ENCODE measurements around the gene SNX9. TPM values are rescaled to one million over a fixed set of nuclear protein-coding genes. Genes with fewer than 3 reads are reported as not detected.

SNX9 gene
- total and polyA plus RNA-seq, 2 of the 4 experiments (the other 2 are of a cell fraction) = 35.3 to 41.2 TPM

- Histone ChIP-seq H2BK120ac (ENCODE audit: low read depth, low read length) (no peak overlapping the region), H4K20me1 (ENCODE audit: insufficient read depth, low read length) (no peaks in the 10 kb centered on the region; the same call in 1 of the 2 replicates), H2AK5ac (ENCODE audit: low read depth, low read length) (peak overlapping the region; percentile 50; the same call in 1 of the 2 replicates), H3K4me2 (ENCODE audit: low read depth, low read length) (no peak overlapping the region), H3K4me1 (ENCODE audit: control insufficient read depth, insufficient read depth, low read length) (peaks cover 7% of the 10 kb centered on the region; the same call in 1 of the 2 replicates), H3K23ac (ENCODE audit: low read depth, low read length) (no peak overlapping the region), H3K9me3 (ENCODE audit: control insufficient read depth, insufficient read depth, low read length) (no peaks in the 10 kb centered on the region), H3K14ac (replicated peaks; ENCODE audit: low read depth, low read length) (no peak overlapping the region), H3K4me3 (ENCODE audit: insufficient read depth, low read depth, low read length) (no peak overlapping the region), H3K79me1 (ENCODE audit: low read depth in 1 of 2, low read length in 2 of 2) (peaks cover 0 to 11% of the 10 kb centered on the region in 2 experiments; a peak in 2 of 4 replicates), H4K91ac (ENCODE audit: insufficient read depth, low read depth, low read length) (no peak overlapping the region), H3K4ac (ENCODE audit: low read depth, low read length) (no peak overlapping the region), H4K8ac (ENCODE audit: low read depth in 2 of 2, low read length in 2 of 2) (no peak overlapping the region), H3K18ac (ENCODE audit: low read depth, low read length) (no peak overlapping the region), H3K9me1 (ENCODE audit: insufficient read depth, low read length) (peaks cover 4% of the 10 kb centered on the region; the same call in 1 of the 2 replicates), H3K56ac (ENCODE audit: extremely low read depth, insufficient read depth, low read length) (no peak overlapping the region), H2BK5ac (ENCODE audit: low read depth, low read length, poor library complexity, severe bottlenecking) (no peak overlapping the region), H2AK9ac (replicated peaks; ENCODE audit: low read depth, low read length, poor library complexity) (no peak overlapping the region), H3K27me3 (ENCODE audit: control insufficient read depth, insufficient read depth, low read length) (no peaks in the 10 kb centered on the region), H2BK15ac (ENCODE audit: low read depth, low read length) (no peak overlapping the region), H2BK20ac (ENCODE audit: low read depth, low read length) (no peak overlapping the region), H2AFZ (replicated peaks; ENCODE audit: low read length, poor library complexity) (no peak overlapping the region), H3K9ac (ENCODE audit: low read depth, low read length) (no peak overlapping the region), H3K36me3 (ENCODE audit: control insufficient read depth, insufficient read depth, low read length) (no peaks in the 10 kb centered on the region), H4K5ac (ENCODE audit: low read depth, low read length) (no peak overlapping the region), H3K27ac (ENCODE audit: insufficient read depth, low read length) (no peak overlapping the region)
- intact Hi-C loops (cut with micrococcal nuclease) = loop anchor here (2.0 kb wide), 1 partner anchor 65 kb away; no protein-coding TSS in a partner anchor
- TF ChIP-seq RCOR1 (IDR thresholded peaks at IDR 0.05; ENCODE audit: insufficient replicate concordance, low read length) (no peak), RAD21 (IDR thresholded peaks at IDR 0.05; ENCODE audit: low read length) (no peak), MXI1 (IDR thresholded peaks at IDR 0.05; ENCODE audit: borderline replicate concordance, low read depth, low read length) (no peak), RFX5 (IDR thresholded peaks at IDR 0.05; ENCODE audit: low read depth, low read length) (no peak), ELK1 (IDR thresholded peaks at IDR 0.05; ENCODE audit: borderline replicate concordance, low read depth, low read length) (no peak)
- no CpG with 5 or more reads among the region's 6 CpGs for WGBS, 2 experiments (ENCODE audit: extremely low coverage in 2 of 2, insufficient read length in 1 of 2)
- no TSS peak for BruUV-seq (replicated peaks)
- dilution Hi-C loops (cut with HindIII; ENCODE audit: low sequenced_read_pairs, unreplicated experiment) = no loop called here
- DNase-seq (peak; percentile 40), ATAC-seq (ENCODE audit: low read depth) (no peak)
- POLR2A ChIA-PET (ENCODE audit: unreplicated experiment) = no interaction called here
- CTCF ChIA-PET = no interaction called here
- in situ Hi-C loops (cut with MboI; ENCODE audit: low sequenced_read_pairs) = loop anchor here (5.0 kb wide), 1 partner anchor 64 kb away; no protein-coding TSS in a partner anchor
Observed at GRCh38 chr6:157821342-157822033, 1.6 kb upstream of the SNX9 start.

All from IMR-90 (cell line).